DOHH2 (cell line): ENCODE measurements around the gene UBA7.

Experiments used
- H3F3A ChIP-seq: fragments of 200-600 bp; sonication (generic), shearing (Covaris generic); 2 replicates; pipeline ENCODE4 v1.6.0; 2016; ENCODE audit warnings: antibody characterized with exemption, mild to moderate bottlenecking; ENCODE audit not compliant: control insufficient read depth, insufficient read depth
- H3K27ac ChIP-seq: fragments of 200-600 bp; sonication (generic); 2 replicates; pipeline ENCODE4 v1.5.1; 2014; ENCODE audit warnings: low read depth, mild to moderate bottlenecking, low read length, moderate library complexity
- H3K27me3 ChIP-seq: fragments of 200-600 bp; sonication (generic); 2 replicates; pipeline ENCODE4 v1.6.1; 2014; ENCODE audit warnings: mild to moderate bottlenecking, low read length, mixed read lengths; ENCODE audit not compliant: control insufficient read depth
- H3K36me3 ChIP-seq: fragments of 200-600 bp; sonication (generic); 2 replicates; pipeline ENCODE4 v1.6.1; 2014; ENCODE audit warnings: mild to moderate bottlenecking, low read length, moderate library complexity, mixed read lengths; ENCODE audit not compliant: control insufficient read depth
- H3K4me1 ChIP-seq: fragments of 200-600 bp; sonication (generic); 2 replicates; pipeline ENCODE4 v1.6.1; 2014; ENCODE audit warnings: mild to moderate bottlenecking, low read length, mixed read lengths; ENCODE audit not compliant: control insufficient read depth
- H3K4me2 ChIP-seq: fragments of 200-600 bp; sonication (generic); 2 replicates; pipeline ENCODE4 v1.6.0; 2014; ENCODE audit warnings: mild to moderate bottlenecking, low read length, moderate library complexity
- H3K4me3 ChIP-seq: fragments of 200-600 bp; sonication (generic); 2 replicates; pipeline ENCODE4 v1.5.1; 2014; ENCODE audit warnings: mild to moderate bottlenecking, low read length, mixed read lengths
- H3K79me2 ChIP-seq: fragments of 200-600 bp; sonication (generic); 2 replicates; pipeline ENCODE4 v1.6.1; 2014; ENCODE audit warnings: mild to moderate bottlenecking, low read length, mixed read lengths; ENCODE audit not compliant: control insufficient read depth
- H3K9me2 ChIP-seq: fragments of 200-600 bp; sonication (generic); replicated peaks from 2 replicates; pipeline ENCODE4 v1.6.1; 2014; ENCODE audit warnings: mild to moderate bottlenecking, low read length, mixed read lengths; ENCODE audit not compliant: control insufficient read depth
- H3K9me3 ChIP-seq: fragments of 200-600 bp; sonication (generic); 2 replicates; pipeline ENCODE4 v1.6.1; 2014; ENCODE audit warnings: antibody characterized with exemption, low read length, mixed read lengths; ENCODE audit not compliant: control insufficient read depth, insufficient read depth
- H4K20me1 ChIP-seq: fragments of 200-600 bp; sonication (generic); 2 replicates; pipeline ENCODE4 v1.6.0; 2014; ENCODE audit warnings: low read depth, mild to moderate bottlenecking, antibody characterized with exemption, low read length, moderate library complexity; ENCODE audit not compliant: control insufficient read depth, insufficient read depth
- EZH2phosphoT487 ChIP-seq: fragments of 200-600 bp; sonication (generic); IDR thresholded peaks from 2 replicates; pipeline ENCODE4 v1.6.1; 2017; ENCODE audit warnings: borderline replicate concordance, mild to moderate bottlenecking, antibody characterized with exemption, low read length, moderate library complexity, mixed read lengths
- TF ChIP-seq, protein P1 (sequence below): fragments of 200-600 bp; sonication (generic); IDR thresholded peaks from one replicate; pipeline ENCODE4 v1.5.1; 2014; ENCODE audit warnings: antibody characterized with exemption, mild to moderate bottlenecking, low read depth, low read length; ENCODE audit not compliant: poor library complexity, severe bottlenecking

The UBA7 gene

DNA sequence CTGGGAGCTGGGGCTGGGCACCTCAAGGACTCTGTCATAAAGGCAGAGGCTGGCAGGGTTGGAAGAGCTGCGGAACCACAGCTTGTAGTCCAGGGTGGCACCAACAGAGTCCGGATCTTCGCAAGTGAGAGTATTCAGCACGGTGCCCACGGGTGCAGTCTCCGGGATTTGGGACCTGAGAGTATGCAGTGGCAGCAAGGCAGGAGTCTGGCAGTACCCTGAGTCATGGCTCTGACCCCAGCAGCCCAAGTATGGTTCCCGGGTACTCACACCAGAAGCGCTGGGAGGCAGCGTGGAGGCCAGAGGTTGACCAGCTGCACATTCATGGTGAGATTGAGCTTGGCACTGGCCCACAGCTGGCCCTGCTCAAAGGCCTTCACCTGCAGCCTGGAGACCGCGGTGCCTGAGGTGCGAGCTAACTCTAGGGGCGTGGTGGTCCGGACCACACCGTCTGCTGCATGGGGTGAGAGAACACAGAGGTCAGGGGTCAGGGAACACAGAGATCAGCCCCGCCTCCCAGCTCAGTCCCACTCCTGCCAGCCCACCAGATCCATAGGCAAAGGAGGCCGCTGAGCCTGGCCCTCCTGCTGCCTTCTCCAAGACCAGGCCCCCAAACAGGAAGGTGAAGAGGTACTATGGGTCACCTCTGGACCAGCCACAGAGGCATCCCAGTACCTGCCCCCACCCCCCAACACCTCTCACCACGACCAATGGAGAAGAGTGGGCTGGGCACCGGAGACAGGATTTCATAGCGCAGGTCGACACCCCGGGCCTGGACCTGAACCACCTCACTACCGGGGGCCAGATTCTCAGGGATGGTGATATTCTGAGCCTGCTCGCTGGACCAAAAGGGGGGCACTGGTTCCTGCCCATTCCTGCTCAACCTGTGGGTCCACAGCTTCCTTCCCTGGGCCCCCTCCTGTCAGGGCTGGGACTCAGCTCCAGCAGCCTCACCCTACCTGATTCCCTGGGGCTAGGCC is 18.5 kb downstream of the UBA7 start:
- no peaks in the 10 kb centered on the region for H3K9me3 ChIP-seq
- H3K27me3 ChIP-seq = no peaks in the 10 kb centered on the region
- no peaks in the 10 kb centered on the region for H3K9me2 ChIP-seq
- H3K4me2 ChIP-seq = no peak overlapping the region
- H3K79me2 ChIP-seq = no peaks in the 10 kb centered on the region
- TF ChIP-seq, protein P1, sequence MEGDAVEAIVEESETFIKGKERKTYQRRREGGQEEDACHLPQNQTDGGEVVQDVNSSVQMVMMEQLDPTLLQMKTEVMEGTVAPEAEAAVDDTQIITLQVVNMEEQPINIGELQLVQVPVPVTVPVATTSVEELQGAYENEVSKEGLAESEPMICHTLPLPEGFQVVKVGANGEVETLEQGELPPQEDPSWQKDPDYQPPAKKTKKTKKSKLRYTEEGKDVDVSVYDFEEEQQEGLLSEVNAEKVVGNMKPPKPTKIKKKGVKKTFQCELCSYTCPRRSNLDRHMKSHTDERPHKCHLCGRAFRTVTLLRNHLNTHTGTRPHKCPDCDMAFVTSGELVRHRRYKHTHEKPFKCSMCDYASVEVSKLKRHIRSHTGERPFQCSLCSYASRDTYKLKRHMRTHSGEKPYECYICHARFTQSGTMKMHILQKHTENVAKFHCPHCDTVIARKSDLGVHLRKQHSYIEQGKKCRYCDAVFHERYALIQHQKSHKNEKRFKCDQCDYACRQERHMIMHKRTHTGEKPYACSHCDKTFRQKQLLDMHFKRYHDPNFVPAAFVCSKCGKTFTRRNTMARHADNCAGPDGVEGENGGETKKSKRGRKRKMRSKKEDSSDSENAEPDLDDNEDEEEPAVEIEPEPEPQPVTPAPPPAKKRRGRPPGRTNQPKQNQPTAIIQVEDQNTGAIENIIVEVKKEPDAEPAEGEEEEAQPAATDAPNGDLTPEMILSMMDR = no peak
- no peak for TF ChIP-seq EZH2phosphoT487
- no peak overlapping the region for H3K27ac ChIP-seq
- H3K36me3 ChIP-seq = no peaks in the 10 kb centered on the region
- peaks cover 5% of the 10 kb centered on the region for H3F3A ChIP-seq
- no peak overlapping the region for H3K4me3 ChIP-seq
- no peaks in the 10 kb centered on the region for H4K20me1 ChIP-seq
- peaks cover 6% of the 10 kb centered on the region for H3K4me1 ChIP-seq

- TF ChIP-seq, protein P1 = no peak
- TF ChIP-seq EZH2phosphoT487 = no peak
Measured at GRCh38 chr3:49794431-49794830, 19.3 kb downstream of the UBA7 start.

GRCh38 chr3:49793486-49794085 is 20.2 kb downstream of the UBA7 start:
- H4K20me1 ChIP-seq = no peaks in the 10 kb centered on the region
- H3K9me2 ChIP-seq = no peaks in the 10 kb centered on the region
- TF ChIP-seq, protein P1 = no peak
- TF ChIP-seq EZH2phosphoT487 = no peak
- peaks cover 5% of the 10 kb centered on the region for H3F3A ChIP-seq
- no peaks in the 10 kb centered on the region for H3K36me3 ChIP-seq
- H3K4me1 ChIP-seq = peaks cover 17% of the 10 kb centered on the region
- H3K4me3 ChIP-seq = no peak overlapping the region
- no peaks in the 10 kb centered on the region for H3K27me3 ChIP-seq
- H3K9me3 ChIP-seq = no peaks in the 10 kb centered on the region
- no peaks in the 10 kb centered on the region for H3K79me2 ChIP-seq
- no peak overlapping the region for H3K27ac ChIP-seq
- H3K4me2 ChIP-seq = no peak overlapping the region

More at GRCh38 chr3:49794431-49794830, 19.3 kb downstream of the UBA7 start:
- Histone ChIP-seq H4K20me1 (no peaks in the 10 kb centered on the region), H3F3A (peaks cover 5% of the 10 kb centered on the region), H3K9me2 (no peaks in the 10 kb centered on the region), H3K4me1 (peaks cover 14% of the 10 kb centered on the region), H3K27me3 (no peaks in the 10 kb centered on the region), H3K9me3 (no peaks in the 10 kb centered on the region), H3K4me3 (no peak overlapping the region), H3K4me2 (no peak overlapping the region), H3K27ac (no peak overlapping the region), H3K36me3 (no peaks in the 10 kb centered on the region), H3K79me2 (no peaks in the 10 kb centered on the region)
